Neural cell (in vitro differentiated cells): ENCODE results near the gene GLB1L2. TPM values are rescaled to one million over a fixed set of nuclear protein-coding genes. Genes with fewer than 3 reads are reported as not detected.

Source experiments
- H2AFZ ChIP-seq: fragments of 200-600, 300-800 bp; sonication (generic), shearing (Covaris generic); 2 replicates; pipeline ENCODE4 v1.6.0; 2014; ENCODE audit warnings: low read depth, mild to moderate bottlenecking, antibody characterized with exemption, low read length, moderate library complexity
- H3F3A ChIP-seq: fragments of 200-600 bp; shearing (Covaris generic); 2 replicates; pipeline ENCODE4 v1.6.1; 2016; ENCODE audit warnings: mild to moderate bottlenecking, moderate library complexity, mixed read lengths, antibody characterized with exemption, low read length; ENCODE audit not compliant: insufficient read depth, poor library complexity, severe bottlenecking
- H3K27ac ChIP-seq: fragments of 200-600, 300-800 bp; sonication (generic), shearing (Covaris generic); 2 replicates; pipeline ENCODE4 v1.5.1; 2014; ENCODE audit warnings: mild to moderate bottlenecking, low read length, moderate library complexity
- H3K27me3 ChIP-seq: fragments of 300-800, 200-600 bp; sonication (generic), shearing (Covaris generic); 2 replicates; pipeline ENCODE4 v1.6.0; 2014; ENCODE audit warnings: mild to moderate bottlenecking, low read depth, low read length, moderate library complexity; ENCODE audit not compliant: insufficient read depth
- H3K36me3 ChIP-seq: fragments of 300-800, 200-600 bp; sonication (generic), shearing (Covaris generic); 2 replicates; pipeline ENCODE4 v1.5.1; 2014; ENCODE audit warnings: mild to moderate bottlenecking, antibody characterized with exemption, low read length, moderate library complexity; ENCODE audit not compliant: insufficient read depth
- H3K4me2 ChIP-seq: fragments of 300-800, 200-600 bp; sonication (generic), shearing (Covaris generic); 2 replicates; pipeline ENCODE4 v1.6.0; 2014; ENCODE audit warnings: mild to moderate bottlenecking, low read length
- H3K4me3 ChIP-seq: fragments of 300-800, 200-600 bp; sonication (generic), shearing (Covaris generic); 2 replicates; pipeline ENCODE4 v1.5.1; 2014; ENCODE audit warnings: mild to moderate bottlenecking, low read length, moderate library complexity
- H3K79me2 ChIP-seq: fragments of 200-600 bp; shearing (Covaris generic); replicated peaks from 2 replicates; pipeline ENCODE4 v1.6.0; 2014; ENCODE audit warnings: mild to moderate bottlenecking, low read length, moderate library complexity; ENCODE audit not compliant: insufficient read depth
- H3K9ac ChIP-seq: fragments of 300-800, 200-600 bp; sonication (generic), shearing (Covaris generic); 2 replicates; pipeline ENCODE4 v1.6.1; 2016; ENCODE audit warnings: mild to moderate bottlenecking, low read length, mixed read lengths
- H3K9me2 ChIP-seq: fragments of 200-600 bp; shearing (Covaris generic); 2 replicates; pipeline ENCODE4 v1.6.1; 2016; ENCODE audit warnings: mild to moderate bottlenecking, low read length, mixed read lengths; ENCODE audit not compliant: insufficient read depth
- H3K9me3 ChIP-seq: fragments of 200-600, 300-800 bp; sonication (generic), shearing (Covaris generic); 2 replicates; pipeline ENCODE4 v1.6.1; 2016; ENCODE audit warnings: mild to moderate bottlenecking, mixed run types, low read length, moderate library complexity, mixed read lengths
- H4K20me1 ChIP-seq: fragments of 200-600 bp; shearing (Covaris generic); 2 replicates; pipeline ENCODE4 v1.6.1; 2016; ENCODE audit warnings: mild to moderate bottlenecking, mixed run types; ENCODE audit not compliant: insufficient read depth
- EP300 ChIP-seq: fragments of 450-650 bp; conservative IDR thresholded peaks from 2 replicates; pipeline ENCODE4 v1.6.1; 2014; ENCODE audit warnings: antibody characterized with exemption, mild to moderate bottlenecking, moderate library complexity; ENCODE audit not compliant: poor library complexity, severe bottlenecking
- EZH2 ChIP-seq: fragments of 200-600, 300-800 bp; shearing (Covaris generic), sonication (generic); IDR thresholded peaks from 2 replicates; pipeline ENCODE4 v1.6.1; 2014; ENCODE audit warnings: antibody characterized with exemption, low read length, borderline replicate concordance, mild to moderate bottlenecking; ENCODE audit not compliant: insufficient read depth, poor library complexity, severe bottlenecking
- MXI1 ChIP-seq: fragments of 450-650 bp; conservative IDR thresholded peaks from 2 replicates; pipeline ENCODE4 v1.6.1; 2014; ENCODE audit warnings: antibody characterized with exemption, mild to moderate bottlenecking; ENCODE audit not compliant: poor library complexity, severe bottlenecking
- POLR2AphosphoS5 ChIP-seq: IDR thresholded peaks from 2 replicates; pipeline ENCODE4 v1.6.1; 2012
- RAD21 ChIP-seq: fragments of 450-650 bp; conservative IDR thresholded peaks from 2 replicates; pipeline ENCODE4 v1.6.1; 2014; ENCODE audit warnings: antibody characterized with exemption, mild to moderate bottlenecking, moderate library complexity
- SMC3 ChIP-seq: fragments of 450-650 bp; conservative IDR thresholded peaks from 2 replicates; pipeline ENCODE4 v1.6.1; 2014; ENCODE audit warnings: antibody characterized with exemption, mild to moderate bottlenecking, moderate library complexity; ENCODE audit not compliant: poor library complexity
- TAF1 ChIP-seq: IDR thresholded peaks from 2 replicates; pipeline ENCODE4 v1.6.1; 2012; ENCODE audit warnings: low read depth
- polyA plus RNA-seq: library from polyadenylated mRNA; depleted of rRNA; stranded (reverse); fragments of >200 nt; gene quantifications from 2 replicates; pipeline ENCODE4 v1.2.3, GENCODE V29; 2014
- TF ChIP-seq, protein P1 (sequence below): IDR thresholded peaks from 2 replicates; pipeline ENCODE4 v1.6.1; 2012; ENCODE audit warnings: borderline replicate concordance
- TF ChIP-seq, protein P2 (sequence below): fragments of 450-650 bp; IDR thresholded peaks from 2 replicates; pipeline ENCODE4 v1.5.1; 2014; ENCODE audit warnings: antibody characterized with exemption, mild to moderate bottlenecking, moderate library complexity; ENCODE audit not compliant: poor library complexity, severe bottlenecking

The GLB1L2 gene
- polyA plus RNA-seq, 1 donor from 2014 or later: 1.6 TPM

DNA sequence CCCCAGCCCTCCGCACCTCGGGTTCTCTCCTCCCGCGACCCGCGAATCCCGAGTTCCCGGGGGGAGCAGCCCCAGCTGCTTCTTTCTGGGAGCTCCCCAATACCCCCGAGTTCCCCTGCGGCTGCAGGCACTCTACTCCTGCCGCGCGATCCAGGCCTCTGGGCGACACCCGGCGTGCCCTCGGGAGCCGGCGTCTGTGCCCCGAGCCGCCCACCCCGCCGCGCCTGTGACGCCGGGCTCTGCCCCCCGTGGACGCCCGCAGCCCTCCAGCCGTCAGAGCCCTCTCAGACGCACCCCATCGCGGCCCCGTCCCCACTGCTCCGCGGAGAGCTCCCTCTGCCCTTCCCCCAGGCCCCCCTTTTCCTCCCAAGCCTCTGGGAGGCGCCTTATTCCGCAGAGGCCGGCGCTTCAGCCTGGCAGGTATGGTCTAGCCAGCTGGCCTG is 422 bp downstream of the GLB1L2 start:
- Histone ChIP-seq H2AFZ (no peak overlapping the region), H3K27ac (no peak overlapping the region), H3K4me3 (peak overlapping the region; percentile 72), H3K4me2 (peak overlapping the region; percentile 51), H3K9me2 (no peaks in the 10 kb centered on the region), H3K27me3 (no peaks in the 10 kb centered on the region), H3F3A (no peaks in the 10 kb centered on the region), H3K36me3 (no peaks in the 10 kb centered on the region), H3K79me2 (no peaks in the 10 kb centered on the region), H4K20me1 (no peaks in the 10 kb centered on the region), H3K9ac (peak overlapping the region; percentile 34), H3K9me3 (no peaks in the 10 kb centered on the region)
- TF ChIP-seq SMC3 (no peak), MXI1 (peak; percentile 21)

DNA sequence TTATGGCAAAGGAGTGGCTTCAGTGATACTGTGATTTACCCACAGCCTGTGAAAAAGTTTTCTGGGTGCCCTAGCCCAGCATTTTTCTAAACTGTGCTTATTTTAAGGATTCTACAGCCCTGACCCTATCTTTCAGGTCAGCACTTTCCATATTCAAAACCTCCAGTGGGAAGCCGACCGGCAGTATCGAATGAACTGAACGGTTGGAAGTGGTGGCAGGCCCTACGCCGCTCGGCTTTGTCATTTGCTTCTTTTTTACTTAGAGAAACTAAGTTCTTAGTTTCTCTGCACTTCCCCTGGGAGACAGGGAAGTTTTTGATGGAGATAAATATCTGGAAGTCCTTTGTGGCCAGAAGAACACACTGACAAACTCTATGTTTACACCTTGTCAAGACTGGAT is 994 bp downstream of the GLB1L2 start:
- H3K27me3 ChIP-seq: no peaks in the 10 kb centered on the region
- no peak overlapping the region for H3K4me2 ChIP-seq
- no peaks in the 10 kb centered on the region for H3K9me3 ChIP-seq
- H3K27ac ChIP-seq: no peak overlapping the region
- no peaks in the 10 kb centered on the region for H3K9me2 ChIP-seq
- no peak overlapping the region for H2AFZ ChIP-seq
- no peaks in the 10 kb centered on the region for H3F3A ChIP-seq
- H3K9ac ChIP-seq: no peak overlapping the region
- no peaks in the 10 kb centered on the region for H4K20me1 ChIP-seq
- H3K4me3 ChIP-seq: peak overlapping the region; percentile 72
- no peaks in the 10 kb centered on the region for H3K36me3 ChIP-seq
- H3K79me2 ChIP-seq: no peaks in the 10 kb centered on the region
- TF ChIP-seq SMC3 (no peak), RAD21 (no peak)

DNA sequence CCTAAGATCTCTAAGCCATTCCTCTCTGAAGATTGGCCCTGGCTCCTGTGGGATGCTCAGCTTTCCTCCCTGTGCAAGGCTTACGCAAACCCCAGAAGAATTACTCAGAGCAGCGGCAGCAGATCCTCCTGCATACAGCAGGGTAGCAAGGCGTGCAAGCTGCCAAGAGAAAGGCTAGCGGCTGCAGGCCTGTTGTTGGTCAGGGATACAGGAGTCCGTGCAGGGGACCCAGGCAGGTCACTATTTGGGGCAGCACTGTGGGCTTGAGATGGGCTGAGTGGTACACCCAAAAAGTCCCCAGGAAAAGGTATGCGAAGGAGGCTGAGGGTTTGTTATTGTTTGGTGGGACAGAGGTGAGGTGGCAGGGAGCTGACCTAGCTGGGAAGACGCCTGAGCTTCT is 1.5 kb downstream of the GLB1L2 start:
- TF ChIP-seq, protein P1, sequence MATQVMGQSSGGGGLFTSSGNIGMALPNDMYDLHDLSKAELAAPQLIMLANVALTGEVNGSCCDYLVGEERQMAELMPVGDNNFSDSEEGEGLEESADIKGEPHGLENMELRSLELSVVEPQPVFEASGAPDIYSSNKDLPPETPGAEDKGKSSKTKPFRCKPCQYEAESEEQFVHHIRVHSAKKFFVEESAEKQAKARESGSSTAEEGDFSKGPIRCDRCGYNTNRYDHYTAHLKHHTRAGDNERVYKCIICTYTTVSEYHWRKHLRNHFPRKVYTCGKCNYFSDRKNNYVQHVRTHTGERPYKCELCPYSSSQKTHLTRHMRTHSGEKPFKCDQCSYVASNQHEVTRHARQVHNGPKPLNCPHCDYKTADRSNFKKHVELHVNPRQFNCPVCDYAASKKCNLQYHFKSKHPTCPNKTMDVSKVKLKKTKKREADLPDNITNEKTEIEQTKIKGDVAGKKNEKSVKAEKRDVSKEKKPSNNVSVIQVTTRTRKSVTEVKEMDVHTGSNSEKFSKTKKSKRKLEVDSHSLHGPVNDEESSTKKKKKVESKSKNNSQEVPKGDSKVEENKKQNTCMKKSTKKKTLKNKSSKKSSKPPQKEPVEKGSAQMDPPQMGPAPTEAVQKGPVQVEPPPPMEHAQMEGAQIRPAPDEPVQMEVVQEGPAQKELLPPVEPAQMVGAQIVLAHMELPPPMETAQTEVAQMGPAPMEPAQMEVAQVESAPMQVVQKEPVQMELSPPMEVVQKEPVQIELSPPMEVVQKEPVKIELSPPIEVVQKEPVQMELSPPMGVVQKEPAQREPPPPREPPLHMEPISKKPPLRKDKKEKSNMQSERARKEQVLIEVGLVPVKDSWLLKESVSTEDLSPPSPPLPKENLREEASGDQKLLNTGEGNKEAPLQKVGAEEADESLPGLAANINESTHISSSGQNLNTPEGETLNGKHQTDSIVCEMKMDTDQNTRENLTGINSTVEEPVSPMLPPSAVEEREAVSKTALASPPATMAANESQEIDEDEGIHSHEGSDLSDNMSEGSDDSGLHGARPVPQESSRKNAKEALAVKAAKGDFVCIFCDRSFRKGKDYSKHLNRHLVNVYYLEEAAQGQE: no peak
- TF ChIP-seq POLR2AphosphoS5 (no peak), EZH2 (no peak), SMC3 (no peak), RAD21 (no peak), TAF1 (no peak), MXI1 (no peak), EP300 (no peak)
- TF ChIP-seq, protein P2, sequence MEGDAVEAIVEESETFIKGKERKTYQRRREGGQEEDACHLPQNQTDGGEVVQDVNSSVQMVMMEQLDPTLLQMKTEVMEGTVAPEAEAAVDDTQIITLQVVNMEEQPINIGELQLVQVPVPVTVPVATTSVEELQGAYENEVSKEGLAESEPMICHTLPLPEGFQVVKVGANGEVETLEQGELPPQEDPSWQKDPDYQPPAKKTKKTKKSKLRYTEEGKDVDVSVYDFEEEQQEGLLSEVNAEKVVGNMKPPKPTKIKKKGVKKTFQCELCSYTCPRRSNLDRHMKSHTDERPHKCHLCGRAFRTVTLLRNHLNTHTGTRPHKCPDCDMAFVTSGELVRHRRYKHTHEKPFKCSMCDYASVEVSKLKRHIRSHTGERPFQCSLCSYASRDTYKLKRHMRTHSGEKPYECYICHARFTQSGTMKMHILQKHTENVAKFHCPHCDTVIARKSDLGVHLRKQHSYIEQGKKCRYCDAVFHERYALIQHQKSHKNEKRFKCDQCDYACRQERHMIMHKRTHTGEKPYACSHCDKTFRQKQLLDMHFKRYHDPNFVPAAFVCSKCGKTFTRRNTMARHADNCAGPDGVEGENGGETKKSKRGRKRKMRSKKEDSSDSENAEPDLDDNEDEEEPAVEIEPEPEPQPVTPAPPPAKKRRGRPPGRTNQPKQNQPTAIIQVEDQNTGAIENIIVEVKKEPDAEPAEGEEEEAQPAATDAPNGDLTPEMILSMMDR: no peak
- Histone ChIP-seq H3K27me3 (no peaks in the 10 kb centered on the region), H3K9me2 (no peaks in the 10 kb centered on the region)

More for the DNA sequence above, 1.5 kb downstream of the GLB1L2 start:
- no peaks in the 10 kb centered on the region for H4K20me1 ChIP-seq
- no peaks in the 10 kb centered on the region for H3K36me3 ChIP-seq
- no peaks in the 10 kb centered on the region for H3K9me3 ChIP-seq
- H2AFZ ChIP-seq: no peak overlapping the region
- H3K9ac ChIP-seq: no peak overlapping the region
- no peak overlapping the region for H3K27ac ChIP-seq
- no peaks in the 10 kb centered on the region for H3F3A ChIP-seq
- no peaks in the 10 kb centered on the region for H3K79me2 ChIP-seq
- no peak overlapping the region for H3K4me3 ChIP-seq
- no peak overlapping the region for H3K4me2 ChIP-seq
